HL-60 (cell line): Measurements from ENCODE around the gene SLC30A3.

Experiments used
- DNase-seq, 2 experiments: peaks; one replicate each; pipeline ENCODE4 v3.0.0-alpha.2; 2010 to 2020; ENCODE audit warnings: low read depth in 1 of 2, low spot score in 1 of 2
- H3K27ac ChIP-seq: fragments of 250-450 bp; sonication (Bioruptor Pico); replicated peaks from 2 replicates; pipeline ENCODE4 v1.5.1; 2020; ENCODE audit warnings: mild to moderate bottlenecking, moderate library complexity
- H3K27me3 ChIP-seq: fragments of 250-450 bp; sonication (Bioruptor Pico); 2 replicates; pipeline ENCODE4 v1.5.1; 2021; ENCODE audit warnings: mild to moderate bottlenecking, moderate library complexity; ENCODE audit not compliant: insufficient read depth, poor library complexity, severe bottlenecking
- H3K4me3 ChIP-seq: replicated peaks from 2 replicates; pipeline ENCODE4 v1.5.1; 2011; ENCODE audit warnings: mild to moderate bottlenecking, control low read depth, low read length; ENCODE audit not compliant: insufficient read depth
- CTCF ChIP-seq: IDR thresholded peaks from one replicate; pipeline ENCODE4 v1.5.1; 2011; ENCODE audit warnings: low read length, control low read depth, inconsistent platforms; ENCODE audit not compliant: insufficient read depth
- GABPA ChIP-seq: IDR thresholded peaks from 2 replicates; pipeline ENCODE4 v1.6.1; 2012; ENCODE audit warnings: low read depth
- POLR2AphosphoS5 ChIP-seq: IDR thresholded peaks from 2 replicates; pipeline ENCODE4 v1.6.1; 2012; ENCODE audit warnings: low read depth
- REST ChIP-seq: IDR thresholded peaks from 2 replicates; pipeline ENCODE4 v1.6.1; 2012; ENCODE audit warnings: low read depth; ENCODE audit not compliant: insufficient replicate concordance
- SPI1 ChIP-seq: IDR thresholded peaks from 2 replicates; pipeline ENCODE4 v1.6.1; 2012; ENCODE audit warnings: low read depth, mild to moderate bottlenecking, borderline replicate concordance

Gene SLC30A3

GRCh38 chr2:27265536-27265870 lies 2.7 kb upstream of the SLC30A3 start:
- H3K27ac ChIP-seq: no peak overlapping the region
- no peak overlapping the region for H3K4me3 ChIP-seq
- DNase-seq: no peak
- TF ChIP-seq POLR2AphosphoS5 (no peak), REST (no peak), GABPA (no peak), CTCF (no peak), SPI1 (no peak)
- peaks cover 57% of the 10 kb centered on the region for H3K27me3 ChIP-seq

- Histone ChIP-seq H3K27ac (no peak overlapping the region), H3K27me3 (peaks cover 60% of the 10 kb centered on the region), H3K4me3 (peak overlapping the region; percentile 28)
- TF ChIP-seq CTCF: peak; percentile 46
- TF ChIP-seq SPI1: no peak
- peak; percentile 49 to 55 for DNase-seq
Observed at GRCh38 chr2:27264753-27265535, 2.1 kb upstream of the SLC30A3 start.

GRCh38 chr2:27264253-27264752 lies 1.5 kb upstream of the SLC30A3 start:
- TF ChIP-seq CTCF (no peak), GABPA (no peak), REST (no peak), POLR2AphosphoS5 (no peak), SPI1 (no peak)
- no peak overlapping the region for H3K27ac ChIP-seq
- H3K27me3 ChIP-seq: peaks cover 60% of the 10 kb centered on the region
- no peak for DNase-seq
- H3K4me3 ChIP-seq: peak overlapping the region; percentile 28
